ENCODE results near the gene PDGFRB.

Gene PDGFRB

DNA sequence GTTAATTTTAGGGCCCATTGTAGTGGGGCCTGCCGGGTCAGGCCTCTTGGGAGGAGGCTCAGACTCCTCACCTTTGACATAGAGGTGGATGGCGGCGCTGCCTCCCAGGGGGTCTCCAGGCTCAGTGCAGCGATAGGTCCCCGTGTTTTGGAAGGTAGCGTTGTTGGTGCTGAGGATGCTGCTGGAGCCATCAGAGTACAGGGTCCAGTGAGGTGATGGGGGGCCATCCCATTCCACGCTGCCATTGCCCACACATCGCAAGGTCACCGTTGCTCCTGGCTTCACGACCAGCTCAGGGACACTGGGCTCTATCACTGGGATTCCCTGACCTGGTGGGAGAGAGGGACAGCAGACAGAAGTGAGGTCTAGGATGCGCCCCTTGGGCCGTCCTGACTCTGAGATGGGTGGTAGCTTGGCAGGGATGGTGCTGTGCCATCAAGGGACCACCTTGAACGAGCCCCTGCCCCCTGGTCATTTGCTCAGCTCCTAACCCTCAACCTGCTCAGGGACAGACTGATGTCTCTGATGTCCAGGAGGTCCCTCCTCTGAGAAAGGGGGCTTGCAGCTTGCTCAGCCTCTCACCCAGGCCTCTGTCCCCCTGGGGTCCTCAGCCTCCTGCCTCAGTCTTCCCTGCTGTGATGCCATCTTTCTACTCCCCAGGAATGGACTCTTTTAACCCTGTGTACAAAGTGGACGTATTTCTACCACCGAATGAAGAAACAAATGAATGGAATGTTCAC, 74.8 kb downstream of the PDGFRB start:
- no peak for DNase-seq

DNA sequence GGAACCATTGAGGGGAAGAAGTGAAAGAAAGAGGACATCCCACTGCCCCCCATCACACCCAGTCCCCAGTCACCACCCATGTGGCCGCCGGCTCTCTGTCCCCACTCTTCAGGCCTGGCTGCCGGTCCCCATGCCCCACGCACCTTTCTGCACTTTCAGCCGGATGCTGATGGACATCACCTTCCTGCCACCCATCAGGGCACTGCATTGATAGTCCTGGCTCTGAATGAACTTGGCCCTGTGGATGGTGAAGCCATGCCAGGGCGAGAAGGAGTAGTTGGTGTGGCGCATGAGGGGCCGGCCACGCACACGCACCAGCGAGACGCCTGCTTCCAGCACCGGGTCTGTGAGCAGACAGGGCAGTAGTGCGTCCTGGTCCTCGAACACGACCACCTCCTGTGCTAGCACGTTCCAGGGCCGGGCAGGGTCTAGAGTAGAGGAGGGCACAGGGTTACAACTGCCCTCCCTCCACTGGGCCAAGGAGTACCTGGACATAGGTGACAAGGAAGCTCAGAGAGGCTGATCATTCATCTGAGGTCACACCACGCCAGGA, 75.7 kb downstream of the PDGFRB start:
- DNase-seq = no peak

DNA sequence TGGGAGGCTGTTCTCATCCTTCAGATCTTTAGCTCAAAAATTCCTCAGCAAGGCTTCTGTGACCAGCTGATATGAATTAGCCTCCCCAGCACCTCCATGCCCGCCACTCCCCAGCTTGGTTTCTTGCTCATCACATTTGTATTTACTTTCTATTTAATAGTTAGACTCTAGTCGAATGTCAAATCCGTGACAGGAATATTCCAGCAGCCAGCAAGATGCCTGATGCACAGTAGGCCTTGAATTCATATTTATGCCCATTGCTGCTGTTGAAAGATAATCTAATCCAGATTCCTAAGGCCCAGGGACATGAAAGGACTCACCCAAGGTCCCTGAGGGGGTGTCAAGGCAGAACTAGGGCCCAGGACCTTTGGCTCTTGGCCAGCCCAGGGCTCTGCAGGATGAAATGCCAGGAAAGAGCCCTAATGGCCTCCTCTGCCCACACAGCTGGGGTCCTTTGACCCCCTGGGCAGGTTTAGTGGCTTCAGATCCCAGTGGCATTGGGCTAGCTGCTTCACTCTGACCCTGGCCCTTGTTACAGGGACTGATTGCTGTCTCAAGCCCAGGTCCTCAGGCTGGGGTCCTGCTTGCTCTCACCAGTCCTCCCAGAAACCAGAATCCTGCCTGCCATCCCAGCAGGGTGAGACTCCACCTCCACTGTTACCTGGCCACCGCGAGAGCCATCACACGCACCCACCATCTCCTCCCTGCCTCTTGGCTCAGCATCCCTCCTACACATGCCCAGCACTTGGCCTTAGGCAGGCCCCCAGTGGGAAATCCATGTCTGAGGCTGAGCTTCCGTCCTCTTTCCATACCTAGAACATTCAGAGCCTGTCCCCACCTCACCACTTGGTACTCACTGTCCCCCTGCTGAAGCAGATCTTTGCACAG, 76.6 kb downstream of the PDGFRB start:
- DNase-seq = no peak

DNA sequence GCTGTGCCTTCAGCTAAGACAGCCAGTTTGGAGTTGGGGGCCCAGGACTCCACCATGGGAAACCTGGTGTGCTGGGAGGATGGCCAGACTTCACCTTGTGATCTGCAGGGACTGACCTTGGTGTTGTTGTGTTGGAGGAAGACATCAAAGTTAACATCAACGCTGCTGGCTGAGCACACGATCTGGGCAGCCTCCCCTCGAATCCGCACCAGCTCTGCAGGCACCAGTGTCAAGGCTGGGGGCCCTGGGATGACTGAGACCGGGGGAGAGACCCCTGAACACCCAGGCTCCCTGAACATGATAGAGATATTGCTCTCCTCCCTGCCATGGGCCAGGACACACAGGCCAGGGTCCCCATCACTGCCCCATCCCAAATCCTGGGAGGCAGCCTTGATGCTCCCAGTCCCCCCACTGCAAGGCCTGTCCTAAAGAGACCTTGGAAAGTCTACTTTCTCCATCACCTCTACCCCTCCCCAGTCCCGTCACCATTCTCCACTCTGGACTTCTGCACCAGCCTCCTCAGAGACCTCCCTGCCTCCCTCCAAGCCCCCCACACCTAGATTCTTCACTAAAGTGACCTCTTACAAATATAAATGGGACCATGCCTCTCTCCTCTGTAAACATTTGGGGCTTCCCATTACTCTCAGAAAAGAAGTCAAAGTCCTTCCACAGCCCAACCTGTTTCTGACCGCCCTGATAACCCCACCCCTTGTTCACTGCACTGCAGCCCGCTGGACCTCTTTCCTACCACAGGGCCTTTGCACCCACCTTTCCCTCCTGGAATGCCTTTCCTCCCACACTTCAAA, 77.4 kb downstream of the PDGFRB start:
- DNase-seq = no peak

DNA sequence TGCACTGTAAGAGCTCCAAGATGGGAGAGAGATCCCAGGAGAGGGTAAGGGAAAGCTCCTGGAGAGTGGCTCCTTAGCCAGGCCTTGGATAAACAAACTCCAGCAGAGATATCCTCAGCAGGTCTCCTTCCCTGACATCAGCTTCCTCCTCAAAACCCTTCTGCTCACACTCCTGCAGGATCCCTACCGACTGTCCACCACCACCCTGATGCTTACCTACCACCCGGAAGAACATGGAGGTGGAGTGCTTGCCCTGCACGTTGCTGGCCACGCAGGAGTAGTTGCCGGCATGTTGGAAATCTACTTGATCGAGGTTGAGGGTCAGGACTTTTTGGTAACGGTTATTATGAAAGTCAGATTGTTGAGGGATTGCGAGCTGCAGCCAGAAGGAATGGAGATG, 78.6 kb downstream of the PDGFRB start:
- DNase-seq = no peak

DNA sequence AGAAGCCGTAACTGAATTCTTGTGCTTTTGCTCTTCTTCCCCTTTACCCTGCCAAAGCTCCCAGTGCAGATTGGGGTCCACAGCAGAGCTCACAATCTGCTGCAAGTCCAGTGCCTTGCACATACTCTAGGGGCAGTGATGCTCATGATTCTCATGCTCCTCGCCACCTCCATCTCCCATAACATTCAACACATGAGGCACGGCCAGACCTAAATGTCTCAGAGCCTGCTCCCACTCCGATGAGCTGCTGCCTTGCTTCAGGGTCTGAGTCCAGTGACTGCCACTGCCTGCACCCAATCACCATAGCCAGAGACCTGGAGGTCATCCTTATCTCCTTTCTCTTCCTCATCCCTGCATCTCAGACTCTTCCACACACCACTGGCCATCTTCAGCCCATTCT, 79.8 kb downstream of the PDGFRB start:
- no peak for DNase-seq

DNA sequence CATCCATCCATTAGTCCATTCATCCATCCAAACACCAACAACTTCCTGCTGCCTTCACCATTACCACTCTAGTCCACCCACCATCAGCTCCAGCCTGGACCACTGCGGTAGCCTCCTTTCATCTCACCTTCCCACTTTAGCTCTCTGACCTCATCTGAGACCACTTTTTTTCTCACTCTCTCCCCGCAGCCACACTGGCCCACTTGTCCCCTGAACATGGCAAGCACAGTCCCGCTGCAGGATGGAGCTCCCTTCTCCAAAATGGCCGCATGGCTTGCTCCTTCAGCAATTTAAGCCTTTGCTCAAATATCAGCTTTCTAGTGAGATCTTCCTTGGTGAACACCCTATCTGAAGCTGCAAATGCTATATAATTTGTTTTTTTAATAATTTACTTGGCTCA, 80.4 kb downstream of the PDGFRB start:
- no peak for DNase-seq

DNA sequence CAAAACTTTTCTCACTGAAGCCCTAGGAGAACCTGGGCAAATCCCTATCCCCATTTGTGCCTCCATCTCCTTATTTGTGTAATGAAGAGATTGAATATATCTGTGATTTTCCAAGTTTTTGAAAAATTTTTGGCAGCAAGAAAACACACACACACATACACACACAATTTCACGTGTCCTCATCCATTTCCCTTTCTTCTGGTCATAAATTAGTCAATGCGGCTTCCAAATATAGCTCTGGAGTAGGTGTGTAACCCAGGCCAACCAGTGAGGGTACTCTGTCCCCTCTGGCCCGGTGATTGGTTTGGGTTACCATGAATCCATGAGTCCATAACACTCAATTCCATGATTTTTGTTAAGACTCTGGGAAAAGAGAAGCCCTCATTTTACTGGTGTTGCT, 82.0 kb downstream of the PDGFRB start:
- DNase-seq = no peak

DNA sequence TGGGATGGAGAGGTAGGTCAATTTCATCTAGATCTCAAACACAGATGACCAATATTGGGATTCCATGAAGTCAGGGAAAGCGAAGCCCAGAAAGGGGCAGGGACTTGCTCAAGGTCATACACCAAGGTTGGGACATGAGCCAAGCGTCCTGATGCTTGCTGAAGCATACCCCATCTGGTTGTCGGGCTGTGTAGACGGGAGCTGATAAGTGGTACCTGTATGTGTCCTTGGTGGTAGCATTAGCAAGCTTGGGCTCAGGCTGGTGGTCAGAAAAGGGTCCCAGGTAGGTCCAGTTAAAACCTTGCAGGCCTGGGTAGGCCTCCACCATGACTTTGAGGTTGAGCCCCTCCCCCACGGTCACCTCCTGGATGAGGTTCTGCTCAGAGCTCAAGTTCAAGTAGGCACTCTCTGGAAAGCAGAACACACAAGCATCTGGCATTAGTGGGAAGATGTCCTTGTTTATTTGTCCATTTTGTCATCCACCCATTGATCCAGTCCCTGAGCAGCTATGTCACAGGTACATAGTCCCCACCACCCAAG, 82.5 kb downstream of the PDGFRB start:
- no peak for DNase-seq

DNA sequence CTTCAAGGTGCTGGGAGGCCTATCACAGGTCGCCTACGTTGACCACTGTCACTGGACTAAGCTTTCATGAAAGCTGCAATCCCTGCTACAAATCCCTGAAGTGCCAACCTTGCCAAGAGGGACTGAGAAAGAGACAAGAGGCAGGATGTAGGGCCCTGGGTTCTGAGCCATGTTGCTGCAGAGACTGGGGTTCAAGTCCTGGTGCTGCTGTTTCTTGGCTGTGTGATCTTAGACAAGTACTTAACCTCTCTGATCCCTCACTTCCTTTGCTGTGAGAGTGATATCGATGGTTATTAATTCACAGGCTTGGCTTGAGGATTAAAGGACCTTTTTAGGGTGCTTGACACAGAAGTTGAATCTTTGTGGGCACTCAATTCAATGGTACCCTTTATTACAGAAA, 84.8 kb downstream of the PDGFRB start:
- DNase-seq = no peak

DNA sequence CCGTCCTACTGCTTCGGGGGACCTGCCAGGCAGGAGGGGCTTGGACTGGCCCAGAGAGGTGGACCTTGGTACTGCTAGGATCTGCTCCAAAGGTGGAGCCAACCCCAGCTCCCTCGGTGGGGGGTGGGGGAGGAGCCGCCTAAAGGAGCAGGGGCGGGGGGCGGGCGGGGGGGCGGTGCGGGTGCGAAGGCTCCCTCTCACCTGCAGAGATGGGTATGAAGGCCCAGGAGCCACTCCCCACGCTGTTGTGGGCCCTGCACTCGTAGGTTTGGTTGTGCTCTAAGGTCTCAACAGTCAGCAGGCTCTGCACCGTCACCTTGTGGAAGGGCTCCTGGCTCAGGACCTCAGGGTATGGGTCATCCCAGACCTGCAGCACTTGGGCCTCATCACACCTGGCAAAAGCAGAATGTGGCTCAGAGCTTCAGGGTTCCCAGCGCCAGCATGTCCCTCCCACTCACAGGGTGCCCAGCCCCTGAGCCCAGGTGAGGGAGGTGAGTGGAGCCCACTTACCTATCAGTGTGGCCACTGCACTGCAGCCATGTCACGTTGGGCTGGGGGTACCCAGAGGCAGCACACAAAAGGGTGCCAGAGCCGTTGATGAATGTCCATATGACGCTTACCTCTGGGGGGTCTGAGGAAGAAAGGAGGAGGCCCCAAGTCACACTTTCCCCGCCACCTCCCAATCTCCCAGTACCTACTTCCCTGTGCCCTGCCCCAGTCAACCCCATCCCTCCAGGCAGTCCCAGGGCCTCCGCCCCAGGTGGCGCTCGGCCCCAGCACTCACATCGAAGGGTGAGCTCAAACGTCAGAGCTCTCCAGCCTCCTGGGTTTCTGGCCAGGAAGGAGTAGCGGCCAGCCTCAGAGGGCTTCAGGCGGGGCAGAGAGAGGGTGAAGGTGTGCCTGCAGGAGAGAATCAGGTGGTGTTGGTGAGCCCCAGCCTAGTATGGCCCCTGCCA, 85.7 kb downstream of the PDGFRB start:
- no peak for DNase-seq

DNA sequence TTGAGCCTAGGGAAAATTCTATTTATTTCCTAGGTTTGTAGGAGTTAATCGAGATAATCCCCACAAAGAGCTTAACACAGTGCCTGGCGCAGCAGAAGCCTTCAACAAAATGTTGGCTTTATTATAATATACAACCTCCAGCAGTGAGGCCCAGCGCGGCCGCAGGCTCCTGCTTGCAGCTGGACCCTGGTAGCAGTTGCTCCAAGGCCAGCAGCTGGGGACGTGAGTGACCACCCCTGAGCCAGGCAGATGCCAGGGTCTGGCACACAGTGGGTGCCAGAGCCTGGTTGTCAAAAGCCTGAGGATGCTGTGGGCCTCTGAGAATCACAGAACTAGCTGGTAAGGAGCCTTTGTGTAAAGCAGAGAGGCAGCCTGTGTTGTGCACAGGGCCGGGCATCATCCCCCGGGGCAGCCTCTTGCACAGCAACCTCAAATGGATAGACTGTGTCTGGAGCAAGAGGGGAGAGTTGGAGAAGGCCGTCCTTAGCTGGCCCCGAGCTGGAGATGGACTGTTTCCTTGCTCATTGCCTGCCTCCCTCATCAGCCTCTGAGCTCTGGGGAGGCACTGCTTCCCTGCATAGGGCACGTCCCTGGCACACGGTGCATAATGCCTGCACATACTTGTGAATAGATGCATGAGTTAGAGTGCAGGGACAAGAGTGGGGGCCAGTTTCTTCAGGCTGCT, 86.5 kb downstream of the PDGFRB start:
- DNase-seq = no peak

DNA sequence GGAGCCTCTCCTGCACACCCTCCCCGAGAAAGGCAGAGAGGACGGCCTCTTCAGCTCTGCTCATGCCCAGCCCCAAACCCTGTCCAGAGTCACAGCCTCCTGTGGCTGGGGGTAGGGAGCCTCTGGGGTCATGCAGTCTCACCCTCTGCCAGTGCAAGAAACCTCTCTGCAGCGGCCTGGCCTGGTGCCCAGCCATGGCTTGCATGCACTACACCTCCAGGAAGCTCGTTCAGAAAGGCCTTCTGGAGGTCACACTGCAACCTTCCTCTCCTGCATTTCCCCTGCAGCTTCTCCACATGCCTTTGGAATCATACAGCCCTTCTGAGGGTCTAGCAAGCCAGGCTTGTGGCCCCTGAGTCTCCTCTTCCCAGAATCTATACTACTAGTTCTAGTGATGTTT, 87.2 kb downstream of the PDGFRB start:
- DNase-seq = no peak

DNA sequence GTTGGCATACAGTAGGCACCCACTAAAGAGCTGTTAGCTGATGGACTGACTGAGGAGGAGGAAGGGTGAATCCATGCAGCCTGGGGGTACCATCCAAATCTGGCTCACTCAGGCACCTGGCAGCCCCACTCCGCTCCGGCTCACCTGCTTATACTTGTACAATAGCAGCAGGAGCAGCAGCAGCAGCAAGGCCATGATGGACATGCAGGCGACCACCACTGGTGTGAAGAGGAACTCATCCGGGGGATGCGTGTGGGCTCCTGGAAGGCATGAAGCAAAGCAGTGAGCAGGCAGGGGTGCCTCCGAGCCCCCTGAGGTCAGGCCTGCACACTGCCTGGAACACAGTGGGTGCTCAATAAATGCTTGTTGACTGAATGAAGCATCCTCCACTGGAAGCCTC, 87.6 kb downstream of the PDGFRB start:
- DNase-seq = no peak

DNA sequence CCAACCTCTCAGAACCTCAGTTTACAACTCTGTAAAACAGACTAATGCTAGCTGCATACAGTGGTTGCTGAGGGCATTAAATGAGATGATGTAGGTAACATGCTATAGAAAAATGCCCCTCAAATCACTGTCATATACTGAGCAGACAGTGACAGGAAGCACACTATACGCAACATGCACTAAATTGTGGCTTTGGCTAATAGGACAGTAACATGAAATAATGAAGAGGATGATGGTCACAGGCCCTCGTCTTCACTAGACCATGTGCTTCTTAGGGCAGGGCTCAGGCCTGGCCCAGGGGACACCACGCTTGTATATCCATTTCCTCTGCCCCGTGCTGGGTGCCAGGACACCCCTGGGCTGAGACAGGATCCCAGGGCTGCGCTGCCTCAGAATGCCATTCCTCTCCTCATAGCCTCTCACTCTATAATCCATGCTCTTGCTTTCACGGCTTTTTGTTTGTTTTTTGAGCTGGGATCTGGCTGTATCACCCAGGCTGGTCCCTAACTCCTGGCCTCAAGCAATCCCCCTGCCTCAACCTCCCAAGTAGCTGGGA, 88.2 kb downstream of the PDGFRB start:
- no peak for DNase-seq

DNA sequence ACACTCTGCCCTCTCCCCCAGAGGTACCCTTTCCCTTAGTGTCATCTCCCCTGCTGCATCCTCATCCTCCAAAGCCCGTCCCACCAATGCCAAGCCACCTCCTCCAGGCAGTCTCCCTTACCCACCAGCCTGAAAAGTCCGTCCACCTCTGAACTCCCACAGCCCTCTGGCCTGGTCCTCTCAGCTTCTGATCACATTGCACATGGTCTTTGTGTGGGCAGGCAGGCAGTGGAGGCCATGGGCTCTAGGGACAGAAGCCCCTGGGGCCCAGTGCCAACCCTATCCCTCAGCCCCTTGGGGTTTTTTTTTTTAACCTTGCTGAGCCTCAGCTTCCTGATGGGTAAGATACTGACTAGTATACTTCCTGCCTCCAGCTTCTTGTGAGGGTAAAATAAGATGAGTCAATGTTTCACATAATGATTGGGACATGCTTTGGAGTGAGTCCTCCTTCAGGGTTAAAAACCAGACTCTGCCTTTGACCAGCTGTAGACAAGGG, 88.7 kb downstream of the PDGFRB start:
- no peak for DNase-seq

DNA sequence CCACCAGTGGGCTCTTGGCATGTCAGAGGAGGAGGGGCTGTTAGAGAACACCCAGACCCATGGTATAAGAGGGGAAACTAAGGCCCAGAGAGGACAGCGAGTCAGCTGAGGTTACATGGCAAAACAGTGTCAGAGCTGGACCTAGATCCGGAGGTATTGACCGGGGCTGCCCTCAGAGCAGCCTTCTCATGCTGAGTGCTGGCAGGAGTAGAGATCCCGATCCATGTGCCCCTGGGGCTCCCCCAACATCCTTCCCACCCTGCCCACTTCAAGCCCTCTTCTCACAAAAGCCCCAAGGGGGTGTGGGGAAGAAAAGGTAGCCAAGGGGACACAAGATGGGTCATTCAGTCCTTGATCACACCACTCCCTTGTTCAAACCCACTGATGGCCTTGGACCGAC, 89.2 kb downstream of the PDGFRB start:
- DNase-seq = no peak

DNA sequence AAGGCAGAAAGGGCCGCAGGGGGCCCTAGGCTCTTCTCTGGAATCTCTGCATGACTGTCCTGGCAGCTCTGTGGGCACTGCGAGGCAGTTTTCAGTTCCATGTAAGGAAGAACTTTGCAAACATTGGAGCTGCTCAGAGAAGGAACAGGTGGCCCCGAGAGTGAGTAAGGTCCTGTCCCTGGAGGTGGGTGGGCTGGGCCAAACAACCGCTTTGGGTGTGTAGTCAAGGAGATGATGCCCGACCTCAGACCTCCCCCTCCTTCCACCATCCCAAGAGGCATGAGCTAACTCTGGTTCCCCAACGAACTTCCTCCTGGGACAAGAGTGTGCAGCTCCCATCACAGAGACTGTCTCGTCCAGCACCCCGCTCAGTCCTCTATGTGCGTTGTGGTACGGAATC, 89.8 kb downstream of the PDGFRB start:
- DNase-seq = no peak

DNA sequence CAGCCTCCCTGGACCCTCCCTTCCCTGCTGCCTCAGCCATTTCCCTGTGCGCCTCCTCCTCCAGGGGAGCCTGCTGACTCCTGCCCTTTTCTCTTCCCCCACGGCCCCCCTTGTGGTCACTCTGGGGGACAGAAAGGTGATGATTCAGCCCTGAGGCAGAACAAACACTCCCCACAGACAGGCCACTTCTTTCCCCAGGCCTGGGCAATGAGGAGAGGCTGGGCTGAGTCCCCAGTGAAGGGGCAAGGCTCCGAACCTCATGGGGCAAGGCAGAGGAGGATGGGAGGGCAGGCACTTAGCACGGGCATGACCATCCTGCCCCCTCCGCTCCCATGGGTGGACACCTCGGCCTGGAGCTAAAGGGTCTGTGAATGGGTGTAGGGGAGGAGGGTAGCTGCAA, 90.3 kb downstream of the PDGFRB start:
- DNase-seq = no peak

DNA sequence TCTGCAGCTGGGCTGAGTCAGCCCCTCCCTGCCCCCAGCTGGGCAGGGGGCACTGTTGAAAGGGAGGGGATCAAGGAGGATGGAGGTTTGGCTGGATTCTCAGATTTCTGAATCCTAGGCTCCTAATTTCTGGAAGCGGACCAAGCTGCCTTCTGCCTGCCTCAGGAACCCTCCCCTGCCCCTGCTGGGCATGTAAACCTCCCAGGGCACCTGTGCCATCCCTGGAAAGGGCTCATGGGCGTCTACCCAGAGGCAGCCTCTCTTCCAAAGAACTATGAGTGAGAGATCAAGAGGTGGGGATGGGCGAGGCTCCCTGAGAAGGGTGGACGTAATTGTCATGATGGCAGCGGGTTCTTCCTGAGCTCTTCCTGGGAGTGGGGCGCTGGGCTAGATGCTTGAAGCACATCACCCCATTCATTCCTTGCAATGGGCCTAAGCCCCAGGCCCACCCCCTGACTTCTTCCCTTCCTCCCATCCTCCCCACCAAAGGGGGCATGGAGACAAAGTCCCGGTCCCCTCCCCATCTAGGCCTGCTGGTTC, 90.9 kb downstream of the PDGFRB start:
- DNase-seq = no peak
